ENCODE data around the gene CLEC10A. TPM values are rescaled to one million over a fixed set of nuclear protein-coding genes. Genes with fewer than 3 reads are reported as not detected.
"Not testable (repeated sequence)": the region's sequence is repeated elsewhere in the genome, so short reads cannot be mapped to it uniquely, and the experiment has no call there.

CLEC10A gene
- total and polyA plus RNA-seq, 2 experiments from 2014 or later = not detected

GRCh38 chr17:7124923-7125322 lies 44.9 kb upstream of the CLEC10A start:
- no peak overlapping the region for H3K4me3 ChIP-seq
- peaks cover 51% of the 10 kb centered on the region for H3K27me3 ChIP-seq (replicated peaks; ENCODE audit: insufficient read depth)
- DNase-seq = no peak
- H3K9me3 ChIP-seq (ENCODE audit: low read depth) = no peaks in the 10 kb centered on the region
- H3K4me1 ChIP-seq (ENCODE audit: insufficient read depth) = no peaks in the 10 kb centered on the region
- 61 to 75% methylated on average over 5 of the region's 5 CpGs for WGBS, 2 experiments (ENCODE audit: low coverage in 1 of 2, low lambda C conversion rate in 2 of 2, missing lambda C conversion rate in 2 of 2)
- H4K20me1 ChIP-seq (ENCODE audit: insufficient read depth) = no peaks in the 10 kb centered on the region
- no peak overlapping the region for H3K4me2 ChIP-seq (ENCODE audit: unreplicated experiment)
- no peak overlapping the region for H3K9ac ChIP-seq
- no peak overlapping the region for H3K27ac ChIP-seq
- no peak overlapping the region for H2AFZ ChIP-seq
- H3K36me3 ChIP-seq (ENCODE audit: low read depth) = no peaks in the 10 kb centered on the region
- no peaks in the 10 kb centered on the region for H3K79me2 ChIP-seq (ENCODE audit: insufficient read depth)
- no peaks in the 10 kb centered on the region for H3K9me2 ChIP-seq (ENCODE audit: insufficient read depth)
- TF ChIP-seq EZH2phosphoT487 (IDR thresholded peaks at IDR 0.05; ENCODE audit: insufficient read depth, low read depth) (no peak), EZH2 (IDR thresholded peaks at IDR 0.05; ENCODE audit: insufficient read depth, poor library complexity, severe bottlenecking) (no peak)
- in situ Hi-C loops (cut with MboI) = loop anchor here (25.0 kb wide), 1 partner anchor 213 kb away; no protein-coding TSS in a partner anchor
- no peaks in the 10 kb centered on the region for H3F3A ChIP-seq (ENCODE audit: insufficient read depth)

DNA sequence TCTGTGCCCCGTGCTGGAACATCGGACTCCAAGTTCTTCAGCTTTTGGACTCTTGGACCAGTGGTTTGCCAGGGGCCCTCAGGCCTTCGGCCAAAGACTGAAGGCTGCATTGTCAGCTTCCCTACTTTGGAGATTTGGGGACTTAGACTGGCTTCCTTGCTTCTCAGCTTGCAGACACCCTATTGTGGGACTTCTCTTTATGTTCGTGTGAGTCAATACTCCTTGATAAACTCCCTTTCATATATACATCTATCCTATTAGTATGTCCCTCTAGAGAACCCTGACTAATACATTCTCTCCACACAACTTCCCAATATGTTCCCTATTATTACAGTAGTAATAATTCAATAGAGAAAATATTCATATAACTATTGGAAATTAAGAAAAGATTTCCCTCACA lies 43.8 kb upstream of the CLEC10A start:
- H3K4me1 ChIP-seq (ENCODE audit: insufficient read depth) = no peaks in the 10 kb centered on the region
- no peaks in the 10 kb centered on the region for H3K9me2 ChIP-seq (ENCODE audit: insufficient read depth)
- no peak for DNase-seq
- peaks cover 51% of the 10 kb centered on the region for H3K27me3 ChIP-seq (replicated peaks; ENCODE audit: insufficient read depth)
- H3K36me3 ChIP-seq (ENCODE audit: low read depth) = no peaks in the 10 kb centered on the region
- 34 to 38% methylated on average over 4 of the region's 4 CpGs for WGBS, 2 experiments (ENCODE audit: low coverage in 1 of 2, low lambda C conversion rate in 2 of 2, missing lambda C conversion rate in 2 of 2)
- no peaks in the 10 kb centered on the region for H3K79me2 ChIP-seq (ENCODE audit: insufficient read depth)
- no peaks in the 10 kb centered on the region for H4K20me1 ChIP-seq (ENCODE audit: insufficient read depth)
- H2AFZ ChIP-seq = no peak overlapping the region
- in situ Hi-C loops (cut with MboI) = no loop called here
- no peak overlapping the region for H3K4me3 ChIP-seq
- no peaks in the 10 kb centered on the region for H3K9me3 ChIP-seq (ENCODE audit: low read depth)
- no peaks in the 10 kb centered on the region for H3F3A ChIP-seq (ENCODE audit: insufficient read depth)
- H3K27ac ChIP-seq = no peak overlapping the region
- H3K4me2 ChIP-seq (ENCODE audit: unreplicated experiment) = no peak overlapping the region
- no peak overlapping the region for H3K9ac ChIP-seq
- no peak for TF ChIP-seq EZH2 (IDR thresholded peaks at IDR 0.05; ENCODE audit: insufficient read depth, poor library complexity, severe bottlenecking)
- no peak for TF ChIP-seq EZH2phosphoT487 (IDR thresholded peaks at IDR 0.05; ENCODE audit: insufficient read depth, low read depth)

DNA sequence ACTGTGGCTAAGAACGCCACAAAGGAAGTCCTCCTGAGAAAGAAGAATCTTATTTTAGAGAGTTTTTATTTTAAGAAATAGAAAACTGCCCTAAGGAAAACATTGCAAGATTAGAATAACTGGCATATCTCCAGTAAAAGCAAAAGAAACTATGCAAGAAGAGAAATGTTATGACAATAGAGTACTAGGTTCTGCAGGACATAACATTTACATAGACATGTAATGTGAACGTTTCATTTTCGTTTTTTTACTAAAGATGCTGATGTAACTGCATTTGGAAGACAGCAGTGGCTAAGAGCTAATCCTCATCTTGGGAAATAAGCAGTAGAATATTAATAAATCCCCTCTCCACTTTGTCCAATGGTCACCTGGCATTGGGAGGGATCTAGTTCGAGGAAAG lies 42.3 kb upstream of the CLEC10A start:
- Histone ChIP-seq H3K27me3 (replicated peaks; ENCODE audit: insufficient read depth) (peaks cover 45% of the 10 kb centered on the region), H3K4me2 (ENCODE audit: unreplicated experiment) (no peak overlapping the region)
- no peak for DNase-seq

DNA sequence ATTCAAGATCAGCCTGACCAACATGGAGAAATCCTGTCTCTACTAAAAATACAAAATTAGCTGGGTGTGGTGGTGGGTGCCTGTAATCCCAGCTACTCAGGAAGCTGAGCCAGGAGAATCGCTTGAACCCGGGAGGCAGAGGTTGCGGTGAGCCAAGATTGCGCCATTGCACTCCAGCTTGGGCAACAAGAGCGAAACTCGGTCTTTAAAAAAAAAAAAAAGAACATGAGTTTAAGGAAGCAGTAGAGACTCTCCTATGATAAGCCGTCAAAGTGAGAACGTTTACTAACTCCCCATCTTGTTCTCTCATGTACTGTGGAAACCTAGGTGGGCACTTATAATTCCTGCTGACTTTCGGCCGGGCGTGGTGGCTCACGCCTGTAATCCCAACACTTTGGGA lies 40.6 kb upstream of the CLEC10A start:
- H3K27ac ChIP-seq; H3K9ac ChIP-seq; H3K9me2 ChIP-seq (ENCODE audit: insufficient read depth); H3K9me3 ChIP-seq (ENCODE audit: low read depth); H3K36me3 ChIP-seq (ENCODE audit: low read depth); in situ Hi-C loops (cut with MboI); H3K79me2 ChIP-seq (ENCODE audit: insufficient read depth); H4K20me1 ChIP-seq (ENCODE audit: insufficient read depth); H2AFZ ChIP-seq; DNase-seq; H3F3A ChIP-seq (ENCODE audit: insufficient read depth); H3K4me3 ChIP-seq; H3K4me1 ChIP-seq (ENCODE audit: insufficient read depth); H3K4me2 ChIP-seq (ENCODE audit: unreplicated experiment): not testable (repeated sequence)
- peaks cover 45% of the 10 kb centered on the region for H3K27me3 ChIP-seq (replicated peaks; ENCODE audit: insufficient read depth)
- 69 to 76% methylated on average over 12 of the region's 12 CpGs for WGBS, 2 experiments (ENCODE audit: low coverage in 1 of 2, low lambda C conversion rate in 2 of 2, missing lambda C conversion rate in 2 of 2)

More for the DNA sequence above, 42.3 kb upstream of the CLEC10A start:
- WGBS, 2 experiments (ENCODE audit: low coverage in 1 of 2, low lambda C conversion rate in 2 of 2, missing lambda C conversion rate in 2 of 2) = 20 to 23% methylated on average over 4 of the region's 4 CpGs
- no peaks in the 10 kb centered on the region for H3K36me3 ChIP-seq (ENCODE audit: low read depth)
- H4K20me1 ChIP-seq (ENCODE audit: insufficient read depth) = no peaks in the 10 kb centered on the region
- no peak overlapping the region for H3K9ac ChIP-seq
- H3K9me2 ChIP-seq (ENCODE audit: insufficient read depth) = no peaks in the 10 kb centered on the region
- no peak overlapping the region for H2AFZ ChIP-seq
- H3K4me3 ChIP-seq = no peak overlapping the region
- H3K79me2 ChIP-seq (ENCODE audit: insufficient read depth) = no peaks in the 10 kb centered on the region
- no peaks in the 10 kb centered on the region for H3K4me1 ChIP-seq (ENCODE audit: insufficient read depth)
- no peaks in the 10 kb centered on the region for H3K9me3 ChIP-seq (ENCODE audit: low read depth)
- in situ Hi-C loops (cut with MboI) = no loop called here
- H3F3A ChIP-seq (ENCODE audit: insufficient read depth) = no peaks in the 10 kb centered on the region
- TF ChIP-seq EZH2 (IDR thresholded peaks at IDR 0.05; ENCODE audit: insufficient read depth, poor library complexity, severe bottlenecking) (no peak), EZH2phosphoT487 (IDR thresholded peaks at IDR 0.05; ENCODE audit: insufficient read depth, low read depth) (no peak)
- no peak overlapping the region for H3K27ac ChIP-seq

DNA sequence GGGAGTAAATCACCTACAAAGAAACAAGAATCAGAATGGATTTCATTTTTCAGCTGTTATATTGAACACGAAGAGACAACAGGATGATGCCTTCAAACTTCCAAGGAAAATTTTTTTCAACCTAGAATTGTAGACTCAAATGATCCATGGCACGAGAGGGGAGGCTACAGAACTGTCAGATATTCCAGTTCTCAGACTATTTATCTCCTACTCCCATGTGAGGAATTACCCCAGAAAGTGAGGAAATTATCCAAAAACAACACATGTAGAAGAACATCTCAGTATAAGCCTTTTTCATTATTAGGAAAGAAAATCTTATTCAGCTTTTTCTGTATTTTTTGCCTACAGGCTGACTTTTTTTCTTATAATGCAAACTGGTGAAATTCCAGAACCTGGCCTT lies 40.1 kb upstream of the CLEC10A start:
- Histone ChIP-seq H3K9me2 (ENCODE audit: insufficient read depth) (no peaks in the 10 kb centered on the region), H4K20me1 (ENCODE audit: insufficient read depth) (no peaks in the 10 kb centered on the region), H3K79me2 (ENCODE audit: insufficient read depth) (no peaks in the 10 kb centered on the region), H3K36me3 (ENCODE audit: low read depth) (no peaks in the 10 kb centered on the region), H3K27me3 (replicated peaks; ENCODE audit: insufficient read depth) (peaks cover 45% of the 10 kb centered on the region), H3K27ac (no peak overlapping the region), H3K4me1 (ENCODE audit: insufficient read depth) (no peaks in the 10 kb centered on the region), H3K9ac (no peak overlapping the region), H3K9me3 (ENCODE audit: low read depth) (no peaks in the 10 kb centered on the region), H2AFZ (no peak overlapping the region), H3K4me2 (ENCODE audit: unreplicated experiment) (no peak overlapping the region), H3F3A (ENCODE audit: insufficient read depth) (no peaks in the 10 kb centered on the region), H3K4me3 (no peak overlapping the region)
- no peak for DNase-seq
- WGBS, 2 experiments (ENCODE audit: low coverage in 1 of 2, low lambda C conversion rate in 2 of 2, missing lambda C conversion rate in 2 of 2) = 22 to 28% methylated on average over 2 of the region's 2 CpGs
- TF ChIP-seq EZH2 (IDR thresholded peaks at IDR 0.05; ENCODE audit: insufficient read depth, poor library complexity, severe bottlenecking) = no peak
- no peak for TF ChIP-seq EZH2phosphoT487 (IDR thresholded peaks at IDR 0.05; ENCODE audit: insufficient read depth, low read depth)
- in situ Hi-C loops (cut with MboI) = no loop called here

All from GM23248 (cell line).